Naive thymus-derived CD4-positive, alpha-beta T cell (primary cell): ENCODE measurements around the gene ARFGEF3. TPM values are rescaled to one million over a fixed set of nuclear protein-coding genes. Genes with fewer than 3 reads are reported as not detected.
"Not testable (repeated sequence)": the region's sequence is repeated elsewhere in the genome, so short reads cannot be mapped to it uniquely, and the experiment has no call there.

Experiments used
- ATAC-seq: fragments of 150-1000 bp; cut with Tn5 transposase; 2 replicates; pipeline ENCODE4 v1.10.0; 2021; ENCODE audit warnings: mild to moderate bottlenecking, moderate library complexity
- CTCF ChIA-PET: fragments of 350-600 bp; sonication (Branson Sonifier 250); formaldehyde crosslinking; loops from one replicate; lab custom pipeline; 2021; ENCODE audit warnings: antibody characterized with exemption; lab: Charles Lee
- POLR2A ChIA-PET: fragments of 350-600 bp; sonication (Branson Sonifier 250); formaldehyde crosslinking; loops from one replicate; lab custom pipeline; 2021; ENCODE audit warnings: antibody characterized with exemption, inconsistent platforms; lab: Charles Lee
- DNase-seq, 9 donors: peaks; one replicate each; pipeline versions ENCODE4 v3.0.0 to v3.0.0-alpha.2; 2020 to 2022; ENCODE audit warnings: mixed read lengths in 1 of 9
- H3K27ac ChIP-seq: one replicate; pipeline ENCODE4 v1.7.0; 2013; ENCODE audit warnings: mild to moderate bottlenecking, low read depth, low read length, moderate library complexity
- H3K27me3 ChIP-seq, 2 donors: one replicate each; pipeline ENCODE4 v1.7.0; 2013; ENCODE audit warnings: low read length in 2 of 2, mild to moderate bottlenecking in 2 of 2, moderate library complexity in 2 of 2; ENCODE audit not compliant: control insufficient read depth in 2 of 2, insufficient read depth in 2 of 2
- H3K36me3 ChIP-seq, 3 experiments: 1 replicate in 2 of 3; 2 replicates in 1 of 3; pipeline ENCODE4 v1.7.0; 2013; ENCODE audit warnings: low read length in 3 of 3, mild to moderate bottlenecking in 3 of 3, moderate library complexity in 1 of 3; ENCODE audit not compliant: insufficient read depth in 3 of 3, control insufficient read depth in 2 of 3
- H3K4me1 ChIP-seq, 2 donors: one replicate each; pipeline ENCODE4 v1.7.0; 2013; ENCODE audit warnings: low read length in 2 of 2, mild to moderate bottlenecking in 2 of 2, moderate library complexity in 1 of 2; ENCODE audit not compliant: control insufficient read depth in 2 of 2, insufficient read depth in 2 of 2
- H3K4me3 ChIP-seq: 2 replicates; pipeline ENCODE4 v1.7.0; 2013; ENCODE audit warnings: mild to moderate bottlenecking, low read length
- H3K9me3 ChIP-seq, 3 experiments: 1 replicate in 2 of 3; 2 replicates in 1 of 3; pipeline ENCODE4 v1.7.0; 2013; ENCODE audit warnings: low read length in 3 of 3; ENCODE audit not compliant: control insufficient read depth in 2 of 3
- H3K27ac Mint-ChIP-seq, 9 donors: one replicate each; pipeline ENCODE4 v1.8.0; 2020 to 2022; ENCODE audit warnings: mixed read lengths in 9 of 9, mild to moderate bottlenecking in 8 of 9, moderate library complexity in 5 of 9, inconsistent platforms in 2 of 9
- H3K27me3 Mint-ChIP-seq, 5 donors: one replicate each; pipeline ENCODE4 v1.8.0; 2021 to 2022; ENCODE audit warnings: mixed read lengths in 5 of 5, mild to moderate bottlenecking in 1 of 5
- H3K36me3 Mint-ChIP-seq, 5 donors: one replicate each; pipeline ENCODE4 v1.8.0; 2020 to 2022; ENCODE audit warnings: mixed read lengths in 5 of 5, mild to moderate bottlenecking in 3 of 5, inconsistent platforms in 1 of 5
- H3K4me1 Mint-ChIP-seq, 7 donors: one replicate each; pipeline ENCODE4 v1.8.0; 2020 to 2022; ENCODE audit warnings: mixed read lengths in 7 of 7, mild to moderate bottlenecking in 3 of 7, inconsistent platforms in 1 of 7
- H3K4me3 Mint-ChIP-seq, 10 donors: one replicate each; pipeline ENCODE4 v1.8.0; 2020 to 2022; ENCODE audit warnings: mild to moderate bottlenecking in 10 of 10, mixed read lengths in 10 of 10, moderate library complexity in 6 of 10, inconsistent platforms in 2 of 10
- H3K9me3 Mint-ChIP-seq, 11 donors: one replicate each; pipeline ENCODE4 v1.8.0; 2020 to 2022; ENCODE audit warnings: mixed read lengths in 11 of 11, mild to moderate bottlenecking in 4 of 11, inconsistent platforms in 1 of 11, moderate library complexity in 1 of 11
- intact Hi-C, 2 donors: fragments of 100-400 bp; cut with micrococcal nuclease; formaldehyde crosslinking; loops; one replicate each; pipeline ENCODE4 v1.15.1; 2023
- polyA plus RNA-seq, 2 donors: library from polyadenylated mRNA; unstranded; fragments of 300-500 nt; fragmentation: Illumina TruSeq; gene quantifications; one replicate each; pipeline ENCODE4 v1.2.3, GENCODE V29; 2021
- total RNA-seq, 6 experiments: library from RNA in 5 of 6; stranded (reverse) in 5 of 6; gene quantifications; 1 replicate in 5 of 6; 2 replicates in 1 of 6; pipeline ENCODE4 v1.2.3 and lab custom pipeline; 2021 to 2026

Gene ARFGEF3
- total and polyA plus RNA-seq, 7 experiments from 2014 or later, result 0.02 to 0.15 (median 0.03) TPM; not detected in 4

GRCh38 chr6:138347864-138348263 is 186.1 kb downstream of the ARFGEF3 start:
- ATAC-seq, result no peak
- Mint-ChIP-seq H3K27ac (no peak overlapping the region), H3K36me3 (no peaks in the 10 kb centered on the region), H3K9me3 (no peaks in the 10 kb centered on the region), H3K27me3 (peaks cover 9 to 31% (median 14%) of the 10 kb centered on the region in 5 donors), H3K4me1 (no peaks in the 10 kb centered on the region), H3K4me3 (no peak overlapping the region)
- intact Hi-C loops, result no loop called here
- no peaks in the 10 kb centered on the region for H3K36me3 ChIP-seq
- H3K9me3 ChIP-seq, result no peaks in the 10 kb centered on the region
- H3K27ac ChIP-seq, result no peak overlapping the region
- ChIA-PET CTCF (no interaction called here), POLR2A (no interaction called here)
- no peaks in the 10 kb centered on the region for H3K4me1 ChIP-seq
- DNase-seq, result no peak
- H3K27me3 ChIP-seq, result peaks cover 0 to 3% of the 10 kb centered on the region in 2 donors
- H3K4me3 ChIP-seq, result no peak overlapping the region

- Mint-ChIP-seq H3K27ac (no peak overlapping the region), H3K27me3 (peaks cover 12 to 28% (median 19%) of the 10 kb centered on the region in 5 donors), H3K4me1 (no peaks in the 10 kb centered on the region), H3K4me3 (no peak overlapping the region), H3K36me3 (no peaks in the 10 kb centered on the region), H3K9me3 (no peaks in the 10 kb centered on the region)
- ChIA-PET POLR2A (no interaction called here), CTCF (no interaction called here)
- ATAC-seq (no peak), DNase-seq (no peak)
- Histone ChIP-seq H3K36me3 (no peaks in the 10 kb centered on the region), H3K4me1 (no peaks in the 10 kb centered on the region), H3K27ac (no peak overlapping the region), H3K27me3 (peaks cover 0 to 3% of the 10 kb centered on the region in 2 donors), H3K4me3 (no peak overlapping the region), H3K9me3 (no peaks in the 10 kb centered on the region)
- intact Hi-C loops, result no loop called here
Observed at GRCh38 chr6:138349891-138350290, 188.2 kb downstream of the ARFGEF3 start.

- H3K36me3 ChIP-seq, result no peaks in the 10 kb centered on the region
- DNase-seq, result no peak
- ATAC-seq, result no peak
- no peak overlapping the region for H3K4me3 ChIP-seq
- CTCF ChIA-PET, result no interaction called here
- Mint-ChIP-seq H3K36me3 (peaks cover 0 to under 1% (median 0%) of the 10 kb centered on the region in 5 donors), H3K27me3 (peaks cover 10 to 31% (median 17%) of the 10 kb centered on the region in 5 donors), H3K4me1 (no peaks in the 10 kb centered on the region), H3K27ac (no peak overlapping the region), H3K9me3 (peaks cover 0 to 2% (median 0%) of the 10 kb centered on the region in 11 donors), H3K4me3 (no peak overlapping the region)
- intact Hi-C loops, result no loop called here
- H3K27me3 ChIP-seq, result no peaks in the 10 kb centered on the region
- H3K4me1 ChIP-seq, result no peaks in the 10 kb centered on the region
- POLR2A ChIA-PET, result no interaction called here
- no peak overlapping the region for H3K27ac ChIP-seq
- no peaks in the 10 kb centered on the region for H3K9me3 ChIP-seq
Observed at GRCh38 chr6:138357928-138358327, 196.2 kb downstream of the ARFGEF3 start.

- peaks cover 8 to 40% (median 21%) of the 10 kb centered on the region in 5 donors for H3K27me3 Mint-ChIP-seq
- POLR2A ChIA-PET, H3K9me3 Mint-ChIP-seq, DNase-seq, H3K27me3 ChIP-seq, H3K27ac Mint-ChIP-seq, H3K4me1 Mint-ChIP-seq, H3K4me3 ChIP-seq, H3K36me3 Mint-ChIP-seq, H3K4me1 ChIP-seq, ATAC-seq, H3K4me3 Mint-ChIP-seq, CTCF ChIA-PET, H3K27ac ChIP-seq, H3K9me3 ChIP-seq, H3K36me3 ChIP-seq: not testable (repeated sequence)
- intact Hi-C loops, result loop anchor here in 1 of 2 donors (5.0 kb wide), 1 partner anchor 906 kb away; no protein-coding TSS in a partner anchor
Observed at GRCh38 chr6:138368684-138369083, 206.9 kb downstream of the ARFGEF3 start.

GRCh38 chr6:138370631-138371451 is 209.1 kb downstream of the ARFGEF3 start:
- no peak overlapping the region for H3K4me3 Mint-ChIP-seq
- no peaks in the 10 kb centered on the region for H3K4me1 Mint-ChIP-seq
- Histone ChIP-seq H3K36me3 (no peaks in the 10 kb centered on the region), H3K4me1 (no peaks in the 10 kb centered on the region), H3K27ac (no peak overlapping the region), H3K9me3 (no peaks in the 10 kb centered on the region), H3K4me3 (no peak overlapping the region), H3K27me3 (no peaks in the 10 kb centered on the region)
- CTCF ChIA-PET, result no interaction called here
- H3K27me3 Mint-ChIP-seq, result peaks cover 0 to 37% (median 16%) of the 10 kb centered on the region in 5 donors
- DNase-seq (no peak), ATAC-seq (no peak)
- peaks cover 0 to 7% (median 4%) of the 10 kb centered on the region in 11 donors for H3K9me3 Mint-ChIP-seq
- H3K36me3 Mint-ChIP-seq, result no peaks in the 10 kb centered on the region
- intact Hi-C loops, result no loop called here
- no peak overlapping the region for H3K27ac Mint-ChIP-seq
- POLR2A ChIA-PET, result no interaction called here

GRCh38 chr6:138371452-138371711 is 209.6 kb downstream of the ARFGEF3 start:
- Histone ChIP-seq H3K36me3 (no peaks in the 10 kb centered on the region), H3K4me1 (no peaks in the 10 kb centered on the region), H3K4me3 (no peak overlapping the region), H3K9me3 (no peaks in the 10 kb centered on the region), H3K27ac (no peak overlapping the region), H3K27me3 (no peaks in the 10 kb centered on the region)
- no peaks in the 10 kb centered on the region for H3K36me3 Mint-ChIP-seq
- H3K27me3 Mint-ChIP-seq, result peaks cover 0 to 35% (median 14%) of the 10 kb centered on the region in 5 donors
- no peak for DNase-seq
- peaks cover 0 to 7% (median 4%) of the 10 kb centered on the region in 11 donors for H3K9me3 Mint-ChIP-seq
- ChIA-PET CTCF (no interaction called here), POLR2A (no interaction called here)
- no peaks in the 10 kb centered on the region for H3K4me1 Mint-ChIP-seq
- intact Hi-C loops, result no loop called here
- no peak overlapping the region for H3K27ac Mint-ChIP-seq
- H3K4me3 Mint-ChIP-seq, result no peak overlapping the region
- ATAC-seq, result no peak

GRCh38 chr6:138371720-138372119 is 210.0 kb downstream of the ARFGEF3 start:
- ChIA-PET POLR2A (no interaction called here), CTCF (interaction anchor here (1.4 kb wide), 1 partner anchor 32 kb away, joined by 3 read pairs; no protein-coding TSS in a partner anchor)
- Histone ChIP-seq H3K4me1 (no peaks in the 10 kb centered on the region), H3K9me3 (no peaks in the 10 kb centered on the region), H3K27me3 (no peaks in the 10 kb centered on the region), H3K36me3 (no peaks in the 10 kb centered on the region), H3K4me3 (no peak overlapping the region), H3K27ac (no peak overlapping the region)
- Mint-ChIP-seq H3K9me3 (peaks cover 0 to 7% (median 4%) of the 10 kb centered on the region in 11 donors), H3K4me3 (no peak overlapping the region), H3K36me3 (no peaks in the 10 kb centered on the region), H3K27me3 (peaks cover 0 to 34% (median 12%) of the 10 kb centered on the region in 5 donors), H3K27ac (no peak overlapping the region), H3K4me1 (no peaks in the 10 kb centered on the region)
- DNase-seq (no peak), ATAC-seq (no peak)
- intact Hi-C loops, result loop anchor here in 1 of 2 donors (2.0 kb wide), 1 partner anchor 137 kb away; no protein-coding TSS in a partner anchor
